ENCODE results near the gene PGBD2. TPM values are rescaled to one million over a fixed set of nuclear protein-coding genes. Genes with fewer than 3 reads are reported as not detected.

PGBD2 gene
- total and polyA plus RNA-seq, 9 of the 15 experiments (the other 6 are each of a cell fraction or from before 2014, with no cell fraction given) = 11.9 to 21.8 (median 14.7) TPM

GRCh38 chr1:248890549-248891498 is 15.2 kb upstream of the PGBD2 start (continued):
- TF ChIP-seq FOXP1 (CRISPR knock-in tag; IDR thresholded peaks at IDR 0.05) (no peak), PURB (CRISPR knock-in tag; IDR thresholded peaks at IDR 0.05; ENCODE audit: low read depth) (no peak), ZBTB7A (IDR thresholded peaks at IDR 0.05; ENCODE audit: borderline replicate concordance, control insufficient read depth, low read depth, low read length) (no peak), PATZ1 (CRISPR knock-in tag; IDR thresholded peaks at IDR 0.05; ENCODE audit: borderline replicate concordance) (no peak), MECOM (CRISPR knock-in tag; IDR thresholded peaks at IDR 0.05) (no peak), TRIM25 (IDR thresholded peaks at IDR 0.05; ENCODE audit: borderline replicate concordance) (no peak; the same call in 1 of the 2 replicates), RCOR1 (IDR thresholded peaks at IDR 0.05; ENCODE audit: borderline replicate concordance in 1 of 2, low read depth in 2 of 2, low read length in 2 of 2) (no peak), LEF1 (IDR thresholded peaks at IDR 0.05) (no peak), ETV6 (IDR thresholded peaks at IDR 0.05; ENCODE audit: borderline replicate concordance in 1 of 2, low read depth in 2 of 2, low read length in 1 of 2) (no peak), ETV6 (CRISPR knock-in tag; IDR thresholded peaks at IDR 0.05; ENCODE audit: borderline replicate concordance) (no peak), DEAF1 (CRISPR knock-in tag; IDR thresholded peaks at IDR 0.05) (no peak), ZKSCAN8 (CRISPR knock-in tag; IDR thresholded peaks at IDR 0.05) (no peak), RAD21 (CRISPR knock-in tag; conservative IDR thresholded peaks at IDR 0.05 in 1 of 2, IDR thresholded peaks at IDR 0.05 in 1 of 2) (no peak; a peak in 1 of 4 replicates), CBX8 (IDR thresholded peaks at IDR 0.05; ENCODE audit: borderline replicate concordance, extremely low read depth, low read depth, low read length, poor library complexity, severe bottlenecking) (no peak), ZNF277 (CRISPR knock-in tag; IDR thresholded peaks at IDR 0.05; ENCODE audit: borderline replicate concordance) (no peak), MLX (CRISPR knock-in tag; conservative IDR thresholded peaks at IDR 0.05) (no peak), BRF1 (IDR thresholded peaks at IDR 0.05; ENCODE audit: borderline replicate concordance, extremely low read depth, insufficient read length) (no peak)
